PC-3 (cell line): ENCODE results near the gene RRM2. TPM values are rescaled to one million over a fixed set of nuclear protein-coding genes. Genes with fewer than 3 reads are reported as not detected.

ENCODE experiments used
- ATAC-seq: fragments of 200-7000 bp; cut with Tn5 transposase; 2 replicates; pipeline ENCODE4 v1.9.1; 2020; ENCODE audit warnings: mild to moderate bottlenecking, moderate library complexity
- BruUV-seq: library from RNA; stranded (reverse); fragments of 400-500 nt; replicated peaks from 2 replicates; lab custom pipeline; 2021; lab: Mats Ljungman, UMichigan
- CTCF ChIA-PET: fragments of 300-600 bp; sonication (Branson Sonifier 250); formaldehyde crosslinking; loops from one replicate; lab custom pipeline; 2022; ENCODE audit warnings: antibody characterized with exemption; lab: Charles Lee
- POLR2A ChIA-PET: fragments of 300-600 bp; sonication (Branson Sonifier 250); formaldehyde crosslinking; loops from one replicate; lab custom pipeline; 2022; ENCODE audit warnings: antibody characterized with exemption; ENCODE audit not compliant: unreplicated experiment; lab: Charles Lee
- DNase-seq: peaks from one replicate; pipeline ENCODE4 v3.0.0-alpha.2; 2015
- H2AFZ ChIP-seq: fragments of 300-600 bp; sonication (generic); 2 replicates; pipeline ENCODE4 v1.6.0; 2016; ENCODE audit warnings: antibody characterized with exemption, low read length
- H3F3A ChIP-seq: fragments of 300-600 bp; sonication (generic); one replicate; pipeline ENCODE4 v1.6.0; 2017; ENCODE audit warnings: antibody characterized with exemption, low read length, control low read depth, mild to moderate bottlenecking; ENCODE audit not compliant: unreplicated experiment
- H3K27ac ChIP-seq: fragments of 300-600 bp; sonication (generic); 2 replicates; pipeline ENCODE4 v1.5.1; 2016; ENCODE audit warnings: mild to moderate bottlenecking, low read length
- H3K27me3 ChIP-seq: fragments of 300-600 bp; sonication (generic); 2 replicates; pipeline ENCODE4 v1.6.1; 2016; ENCODE audit warnings: low read length, mixed read lengths
- H3K36me3 ChIP-seq: fragments of 300-600 bp; sonication (generic); 2 replicates; pipeline ENCODE4 v1.6.1; 2016; ENCODE audit warnings: low read depth, mixed run types, low read length, mixed read lengths
- H3K4me1 ChIP-seq: fragments of 300-600 bp; sonication (generic); 2 replicates; pipeline ENCODE4 v1.5.1; 2016; ENCODE audit warnings: low read length; ENCODE audit not compliant: insufficient read depth
- H3K4me2 ChIP-seq: fragments of 300-600 bp; sonication (generic); 2 replicates; pipeline ENCODE4 v1.6.0; 2016; ENCODE audit warnings: low read length
- H3K4me3 ChIP-seq: fragments of 300-600 bp; sonication (generic); 2 replicates; pipeline ENCODE4 v1.5.1; 2016; ENCODE audit warnings: mild to moderate bottlenecking, low read length, mixed read lengths
- H3K79me2 ChIP-seq: fragments of 300-600 bp; sonication (generic); 2 replicates; pipeline ENCODE4 v1.6.1; 2017; ENCODE audit warnings: low read length, mixed read lengths
- H3K9ac ChIP-seq: fragments of 300-600 bp; sonication (generic); 2 replicates; pipeline ENCODE4 v1.6.0; 2016; ENCODE audit warnings: mild to moderate bottlenecking, low read length
- H3K9me2 ChIP-seq: fragments of 300-600 bp; sonication (generic); replicated peaks from 2 replicates; pipeline ENCODE4 v1.6.1; 2016; ENCODE audit warnings: mixed run types, low read length, mixed read lengths
- H3K9me3 ChIP-seq: fragments of 300-600 bp; sonication (generic); 2 replicates; pipeline ENCODE4 v1.6.1; 2016; ENCODE audit warnings: low read length, mixed read lengths
- H4K20me1 ChIP-seq: fragments of 300-600 bp; sonication (generic); 2 replicates; pipeline ENCODE4 v1.6.1; 2016; ENCODE audit warnings: low read length, mixed read lengths
- EZH2 ChIP-seq: fragments of 300-600 bp; sonication (generic); IDR thresholded peaks from one replicate; pipeline ENCODE4 v1.6.1; 2017; ENCODE audit warnings: antibody characterized with exemption, mild to moderate bottlenecking, low read length; ENCODE audit not compliant: unreplicated experiment
- EZH2phosphoT487 ChIP-seq: fragments of 300-600 bp; sonication (generic); IDR thresholded peaks from 2 replicates; pipeline ENCODE4 v1.6.1; 2018; ENCODE audit warnings: mild to moderate bottlenecking, antibody characterized with exemption, low read length, borderline replicate concordance
- intact Hi-C: fragments of 100-400 bp; cut with micrococcal nuclease; formaldehyde crosslinking; loops from 2 replicates; pipeline ENCODE4 v1.9.0; 2023
- total RNA-seq: library from RNA; depleted of rRNA; stranded (reverse); fragments of >200 nt; gene quantifications from 2 replicates; pipeline ENCODE4 v1.2.3, GENCODE V29; 2014
- TF ChIP-seq, protein P1 (sequence below): fragments of 300-600 bp; sonication (generic); conservative IDR thresholded peaks from 2 replicates; pipeline ENCODE4 v1.5.1; 2017; ENCODE audit warnings: antibody characterized with exemption, low read depth, mild to moderate bottlenecking, low read length

Gene RRM2
- total RNA-seq, 1 experiment from 2014 or later, result 282 TPM

DNA sequence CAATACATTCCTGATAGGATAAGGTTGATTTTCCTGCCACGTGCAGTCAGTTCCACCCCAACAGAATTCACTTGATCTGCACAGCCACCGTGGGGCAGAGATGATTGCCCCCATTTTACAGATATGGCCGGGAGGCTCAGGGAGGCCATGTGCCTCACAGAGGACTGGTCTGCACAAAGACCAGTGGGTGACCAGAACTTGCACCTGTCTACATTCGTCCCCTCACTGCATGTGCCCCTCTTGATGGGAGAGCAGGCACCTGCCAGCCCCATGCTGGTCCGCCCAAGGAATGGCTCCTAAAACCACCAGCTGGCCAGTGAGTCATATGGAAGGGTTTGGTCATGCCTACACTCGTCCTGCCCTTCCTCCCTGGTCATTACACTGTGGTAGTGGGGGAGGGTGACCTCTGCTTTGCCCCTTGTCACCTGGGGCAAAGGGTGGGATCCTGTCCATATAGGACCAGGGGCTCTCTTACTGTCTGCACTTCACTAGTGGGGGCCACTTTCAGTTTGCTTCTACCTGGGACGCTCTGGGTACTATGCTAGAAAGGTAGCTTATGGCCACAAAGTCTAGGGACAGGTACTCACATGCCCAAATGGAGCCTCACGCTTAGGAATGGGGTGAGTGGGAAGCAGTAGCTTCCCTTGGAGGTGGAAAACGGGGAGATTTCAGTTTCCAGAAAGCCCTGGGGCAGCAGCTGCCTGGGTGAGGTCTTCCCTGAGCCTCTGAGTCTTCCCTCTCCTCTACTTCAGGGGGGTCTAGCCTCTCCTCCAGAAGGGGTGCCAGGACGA is 14.7 kb downstream of the RRM2 start:
- intact Hi-C loops, result no loop called here
- H2AFZ ChIP-seq, result no peak overlapping the region
- POLR2A ChIA-PET, result no interaction called here

GRCh38 chr2:10139536-10139935 is 17.0 kb downstream of the RRM2 start:
- intact Hi-C loops, result no loop called here

More for the DNA sequence above, 14.7 kb downstream of the RRM2 start:
- no peaks in the 10 kb centered on the region for H3K9me3 ChIP-seq
- H3K27me3 ChIP-seq, result no peaks in the 10 kb centered on the region
- H3K36me3 ChIP-seq, result peaks cover 9% of the 10 kb centered on the region
- H3K9me2 ChIP-seq, result no peaks in the 10 kb centered on the region
- H3K4me2 ChIP-seq, result no peak overlapping the region
- no peak overlapping the region for H3K27ac ChIP-seq
- H3K9ac ChIP-seq, result no peak overlapping the region
- DNase-seq (no peak), ATAC-seq (0 out of 2 replicates have a peak, but pooled peaks have one; percentile 16)
- CTCF ChIA-PET, result no interaction called here
- BruUV-seq, result no TSS peak
- H3K4me3 ChIP-seq, result no peak overlapping the region
- H4K20me1 ChIP-seq, result no peaks in the 10 kb centered on the region
- TF ChIP-seq, protein P1, sequence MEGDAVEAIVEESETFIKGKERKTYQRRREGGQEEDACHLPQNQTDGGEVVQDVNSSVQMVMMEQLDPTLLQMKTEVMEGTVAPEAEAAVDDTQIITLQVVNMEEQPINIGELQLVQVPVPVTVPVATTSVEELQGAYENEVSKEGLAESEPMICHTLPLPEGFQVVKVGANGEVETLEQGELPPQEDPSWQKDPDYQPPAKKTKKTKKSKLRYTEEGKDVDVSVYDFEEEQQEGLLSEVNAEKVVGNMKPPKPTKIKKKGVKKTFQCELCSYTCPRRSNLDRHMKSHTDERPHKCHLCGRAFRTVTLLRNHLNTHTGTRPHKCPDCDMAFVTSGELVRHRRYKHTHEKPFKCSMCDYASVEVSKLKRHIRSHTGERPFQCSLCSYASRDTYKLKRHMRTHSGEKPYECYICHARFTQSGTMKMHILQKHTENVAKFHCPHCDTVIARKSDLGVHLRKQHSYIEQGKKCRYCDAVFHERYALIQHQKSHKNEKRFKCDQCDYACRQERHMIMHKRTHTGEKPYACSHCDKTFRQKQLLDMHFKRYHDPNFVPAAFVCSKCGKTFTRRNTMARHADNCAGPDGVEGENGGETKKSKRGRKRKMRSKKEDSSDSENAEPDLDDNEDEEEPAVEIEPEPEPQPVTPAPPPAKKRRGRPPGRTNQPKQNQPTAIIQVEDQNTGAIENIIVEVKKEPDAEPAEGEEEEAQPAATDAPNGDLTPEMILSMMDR, result no peak
- no peak for TF ChIP-seq EZH2phosphoT487
- no peak for TF ChIP-seq EZH2
- no peaks in the 10 kb centered on the region for H3F3A ChIP-seq
- H3K4me1 ChIP-seq, result peaks cover 4% of the 10 kb centered on the region; the same call in 1 of the 2 replicates
- H3K79me2 ChIP-seq, result no peaks in the 10 kb centered on the region

More at GRCh38 chr2:10139536-10139935, 17.0 kb downstream of the RRM2 start:
- Histone ChIP-seq H3K9me3 (no peaks in the 10 kb centered on the region), H3K4me1 (peaks cover 4% of the 10 kb centered on the region; the same call in 1 of the 2 replicates), H3K4me2 (no peak overlapping the region), H3F3A (no peaks in the 10 kb centered on the region), H3K9me2 (no peaks in the 10 kb centered on the region), H3K36me3 (no peaks in the 10 kb centered on the region; the same call in 1 of the 2 replicates), H4K20me1 (no peaks in the 10 kb centered on the region), H3K27ac (no peak overlapping the region), H3K4me3 (no peak overlapping the region), H3K9ac (no peak overlapping the region), H2AFZ (no peak overlapping the region), H3K27me3 (no peaks in the 10 kb centered on the region), H3K79me2 (no peaks in the 10 kb centered on the region)
- DNase-seq, result no peak
- CTCF ChIA-PET, result no interaction called here
- POLR2A ChIA-PET, result no interaction called here
- no TSS peak for BruUV-seq
- TF ChIP-seq EZH2phosphoT487, result no peak
- TF ChIP-seq, protein P1, result no peak
- no peak for TF ChIP-seq EZH2
- no peak for ATAC-seq
